ENCODE data around the gene TEAD1.

TEAD1 gene

GRCh38 chr11:12715941-12716340 is 41.7 kb downstream of the TEAD1 start:
- no peak for DNase-seq (ENCODE audit: low spot score)
- TF ChIP-seq CTCF (IDR thresholded peaks at IDR 0.05; ENCODE audit: poor library complexity, severe bottlenecking): no peak
- Histone ChIP-seq H3K4me3 (ENCODE audit: severe bottlenecking) (no peak overlapping the region), H3K27ac (ENCODE audit: poor library complexity, severe bottlenecking) (no peak overlapping the region), H3K4me1 (ENCODE audit: insufficient read depth, poor library complexity, severe bottlenecking) (no peaks in the 10 kb centered on the region), H3K27me3 (ENCODE audit: insufficient read depth, poor library complexity, severe bottlenecking) (no peaks in the 10 kb centered on the region), H3K9me3 (ENCODE audit: severe bottlenecking) (no peaks in the 10 kb centered on the region), H3K36me3 (ENCODE audit: low read depth) (peaks cover 4% of the 10 kb centered on the region)
- no peak for ATAC-seq (ENCODE audit: low read depth)

- H3K4me1 ChIP-seq (ENCODE audit: insufficient read depth, poor library complexity, severe bottlenecking): no peaks in the 10 kb centered on the region
- TF ChIP-seq CTCF (IDR thresholded peaks at IDR 0.05; ENCODE audit: poor library complexity, severe bottlenecking): no peak
- H3K27me3 ChIP-seq (ENCODE audit: insufficient read depth, poor library complexity, severe bottlenecking): no peaks in the 10 kb centered on the region
- no peaks in the 10 kb centered on the region for H3K9me3 ChIP-seq (ENCODE audit: severe bottlenecking)
- 0 out of 3 replicates have a peak, but pooled peaks have one; percentile 10 for ATAC-seq (ENCODE audit: low read depth)
- no peak overlapping the region for H3K27ac ChIP-seq (ENCODE audit: poor library complexity, severe bottlenecking)
- peaks cover 4% of the 10 kb centered on the region for H3K36me3 ChIP-seq (ENCODE audit: low read depth)
- DNase-seq (ENCODE audit: low spot score): no peak
- no peak overlapping the region for H3K4me3 ChIP-seq (ENCODE audit: severe bottlenecking)
These were observed 42.6 kb downstream of the TEAD1 start for GRCh38 chr11:12716816-12717215.

- Histone ChIP-seq H3K27me3 (ENCODE audit: insufficient read depth, poor library complexity, severe bottlenecking) (no peaks in the 10 kb centered on the region), H3K4me3 (ENCODE audit: severe bottlenecking) (no peak overlapping the region), H3K9me3 (ENCODE audit: severe bottlenecking) (no peaks in the 10 kb centered on the region), H3K36me3 (ENCODE audit: low read depth) (peaks cover 4% of the 10 kb centered on the region), H3K4me1 (ENCODE audit: insufficient read depth, poor library complexity, severe bottlenecking) (peaks cover 9% of the 10 kb centered on the region), H3K27ac (ENCODE audit: poor library complexity, severe bottlenecking) (no peak overlapping the region)
- DNase-seq (ENCODE audit: low spot score) (no peak), ATAC-seq (ENCODE audit: low read depth) (peak; percentile 30; the same call in 2 of the 3 replicates)
- no peak for TF ChIP-seq CTCF (IDR thresholded peaks at IDR 0.05; ENCODE audit: poor library complexity, severe bottlenecking)
These were observed 43.6 kb downstream of the TEAD1 start for GRCh38 chr11:12717851-12718291.

- H3K4me3 ChIP-seq (ENCODE audit: severe bottlenecking): no peak overlapping the region
- TF ChIP-seq CTCF (IDR thresholded peaks at IDR 0.05; ENCODE audit: poor library complexity, severe bottlenecking): no peak
- no peaks in the 10 kb centered on the region for H3K9me3 ChIP-seq (ENCODE audit: severe bottlenecking)
- peaks cover 4% of the 10 kb centered on the region for H3K36me3 ChIP-seq (ENCODE audit: low read depth)
- DNase-seq (ENCODE audit: low spot score): no peak
- ATAC-seq (ENCODE audit: low read depth): no peak
- peaks cover 21% of the 10 kb centered on the region for H3K4me1 ChIP-seq (ENCODE audit: insufficient read depth, poor library complexity, severe bottlenecking)
- no peaks in the 10 kb centered on the region for H3K27me3 ChIP-seq (ENCODE audit: insufficient read depth, poor library complexity, severe bottlenecking)
- H3K27ac ChIP-seq (ENCODE audit: poor library complexity, severe bottlenecking): no peak overlapping the region
These were observed 45.0 kb downstream of the TEAD1 start for GRCh38 chr11:12719221-12719620.

- H3K4me1 ChIP-seq (ENCODE audit: insufficient read depth, poor library complexity, severe bottlenecking): peaks cover 46% of the 10 kb centered on the region
- no peaks in the 10 kb centered on the region for H3K36me3 ChIP-seq (ENCODE audit: low read depth)
- ATAC-seq (ENCODE audit: low read depth) (no peak), DNase-seq (ENCODE audit: low spot score) (no peak)
- H3K9me3 ChIP-seq (ENCODE audit: severe bottlenecking): no peaks in the 10 kb centered on the region
- no peaks in the 10 kb centered on the region for H3K27me3 ChIP-seq (ENCODE audit: insufficient read depth, poor library complexity, severe bottlenecking)
- no peak overlapping the region for H3K4me3 ChIP-seq (ENCODE audit: severe bottlenecking)
- no peak for TF ChIP-seq CTCF (IDR thresholded peaks at IDR 0.05; ENCODE audit: poor library complexity, severe bottlenecking)
- H3K27ac ChIP-seq (ENCODE audit: poor library complexity, severe bottlenecking): peak overlapping the region; percentile 94
These were observed 47.8 kb downstream of the TEAD1 start for GRCh38 chr11:12721816-12722604.
